Panc1 (cell line): ENCODE measurements around the gene SLC2A4RG. TPM values are rescaled to one million over a fixed set of nuclear protein-coding genes. Genes with fewer than 3 reads are reported as not detected.

Experiments used
- ATAC-seq: fragments of 200-7000 bp; cut with Tn5 transposase; 2 replicates; pipeline ENCODE4 v1.9.1; 2020; ENCODE audit warnings: mild to moderate bottlenecking, moderate library complexity
- BruUV-seq: library from RNA; stranded (reverse); fragments of 400-500 nt; replicated peaks from 2 replicates; lab custom pipeline; 2021; lab: Mats Ljungman, UMichigan
- CTCF ChIA-PET: fragments of 300-600 bp; sonication (Branson Sonifier 250); formaldehyde crosslinking; loops from one replicate; lab custom pipeline; 2022; ENCODE audit warnings: antibody characterized with exemption; lab: Charles Lee
- POLR2A ChIA-PET: fragments of 300-600 bp; sonication (Branson Sonifier 250); formaldehyde crosslinking; loops from one replicate; lab custom pipeline; 2022; ENCODE audit warnings: antibody characterized with exemption; lab: Charles Lee
- DNase-seq: peaks from one replicate; pipeline ENCODE4 v3.0.0-alpha.2; 2010; ENCODE audit warnings: low read depth, low spot score
- H3K27ac ChIP-seq: 2 replicates; pipeline ENCODE4 v1.5.1; 2011; ENCODE audit warnings: mild to moderate bottlenecking, low read length, inconsistent platforms
- H3K27me3 ChIP-seq: fragments of 200-500 bp; sonication (Bioruptor generic); 2 replicates; pipeline ENCODE4 v1.6.0; 2014; ENCODE audit warnings: low read length, inconsistent platforms; ENCODE audit not compliant: control insufficient read depth, insufficient read depth
- H3K36me3 ChIP-seq: fragments of 200-500 bp; sonication (Bioruptor generic); 2 replicates; pipeline ENCODE4 v1.5.1; 2014; ENCODE audit warnings: inconsistent platforms, mild to moderate bottlenecking, low read length, moderate library complexity; ENCODE audit not compliant: control insufficient read depth, insufficient read depth
- H3K4me1 ChIP-seq: 2 replicates; pipeline ENCODE4 v1.5.1; 2011; ENCODE audit warnings: inconsistent platforms, mild to moderate bottlenecking, low read length, moderate library complexity; ENCODE audit not compliant: control insufficient read depth, insufficient read depth
- H3K4me3 ChIP-seq, 2 experiments: 2 replicates each; pipeline ENCODE4 v1.5.1; 2011 to 2012; ENCODE audit warnings: low read depth in 2 of 2, low read length in 2 of 2, mild to moderate bottlenecking in 2 of 2, inconsistent platforms in 1 of 2, moderate library complexity in 1 of 2
- H3K9me3 ChIP-seq: fragments of 200-500 bp; sonication (Bioruptor generic); 2 replicates; pipeline ENCODE4 v1.5.1; 2014; ENCODE audit warnings: low read depth, mild to moderate bottlenecking, inconsistent platforms, low read length, moderate library complexity; ENCODE audit not compliant: control insufficient read depth, insufficient read depth
- CTCF ChIP-seq: fragments of 450-650 bp; IDR thresholded peaks from 2 replicates; pipeline ENCODE4 v1.5.1; 2017; ENCODE audit warnings: mild to moderate bottlenecking
- POLR2AphosphoS5 ChIP-seq: IDR thresholded peaks from 2 replicates; pipeline ENCODE4 v1.6.1; 2012; ENCODE audit warnings: mild to moderate bottlenecking, low read depth, low read length, moderate library complexity
- SIN3A ChIP-seq: IDR thresholded peaks from 2 replicates; pipeline ENCODE4 v1.6.1; 2012; ENCODE audit warnings: low read depth, mild to moderate bottlenecking, low read length, moderate library complexity, borderline replicate concordance; ENCODE audit not compliant: insufficient read depth
- TCF7L2 ChIP-seq: IDR thresholded peaks from 2 replicates; pipeline ENCODE4 v1.6.1; 2011; ENCODE audit warnings: mild to moderate bottlenecking, low read depth, low read length, inconsistent platforms
- in situ Hi-C: cut with HindIII; loops from 2 replicates; pipeline ENCODE4 v1.10.0; 2016; ENCODE audit warnings: low sequenced_read_pairs, low pct_unique_long_range_greater_than_20kb
- intact Hi-C: fragments of 100-400 bp; cut with micrococcal nuclease; formaldehyde crosslinking; loops from one replicate; pipeline ENCODE4 v1.10.0; 2022; ENCODE audit not compliant: unreplicated experiment
- total RNA-seq: library from RNA; stranded (reverse); gene quantifications from one replicate; pipeline ENCODE4 v1.2.1, GENCODE V29; 2021; ENCODE audit not compliant: unreplicated experiment
- TF ChIP-seq, protein P1 (sequence below), 2 experiments: IDR thresholded peaks; 2 replicates each; pipeline ENCODE4 v1.6.1; 2011 to 2012; ENCODE audit warnings: low read depth in 2 of 2, control low read depth in 1 of 2, low read length in 1 of 2, mild to moderate bottlenecking in 1 of 2, moderate library complexity in 1 of 2; ENCODE audit not compliant: insufficient read depth in 1 of 2

The SLC2A4RG gene
- total RNA-seq, 1 experiment from 2014 or later, result 166 TPM

- DNase-seq (no peak), ATAC-seq (no peak)
- ChIA-PET CTCF (no interaction called here), POLR2A (no interaction called here)
- Histone ChIP-seq H3K4me3 (no peak overlapping the region), H3K9me3 (no peaks in the 10 kb centered on the region), H3K27ac (no peak overlapping the region), H3K27me3 (no peaks in the 10 kb centered on the region), H3K4me1 (peaks cover 5% of the 10 kb centered on the region; the same call in 1 of the 2 replicates), H3K36me3 (no peaks in the 10 kb centered on the region)
- in situ Hi-C loops (no loop called here), intact Hi-C loops (no loop called here)
- BruUV-seq, result no TSS peak
- TF ChIP-seq, protein P1, sequence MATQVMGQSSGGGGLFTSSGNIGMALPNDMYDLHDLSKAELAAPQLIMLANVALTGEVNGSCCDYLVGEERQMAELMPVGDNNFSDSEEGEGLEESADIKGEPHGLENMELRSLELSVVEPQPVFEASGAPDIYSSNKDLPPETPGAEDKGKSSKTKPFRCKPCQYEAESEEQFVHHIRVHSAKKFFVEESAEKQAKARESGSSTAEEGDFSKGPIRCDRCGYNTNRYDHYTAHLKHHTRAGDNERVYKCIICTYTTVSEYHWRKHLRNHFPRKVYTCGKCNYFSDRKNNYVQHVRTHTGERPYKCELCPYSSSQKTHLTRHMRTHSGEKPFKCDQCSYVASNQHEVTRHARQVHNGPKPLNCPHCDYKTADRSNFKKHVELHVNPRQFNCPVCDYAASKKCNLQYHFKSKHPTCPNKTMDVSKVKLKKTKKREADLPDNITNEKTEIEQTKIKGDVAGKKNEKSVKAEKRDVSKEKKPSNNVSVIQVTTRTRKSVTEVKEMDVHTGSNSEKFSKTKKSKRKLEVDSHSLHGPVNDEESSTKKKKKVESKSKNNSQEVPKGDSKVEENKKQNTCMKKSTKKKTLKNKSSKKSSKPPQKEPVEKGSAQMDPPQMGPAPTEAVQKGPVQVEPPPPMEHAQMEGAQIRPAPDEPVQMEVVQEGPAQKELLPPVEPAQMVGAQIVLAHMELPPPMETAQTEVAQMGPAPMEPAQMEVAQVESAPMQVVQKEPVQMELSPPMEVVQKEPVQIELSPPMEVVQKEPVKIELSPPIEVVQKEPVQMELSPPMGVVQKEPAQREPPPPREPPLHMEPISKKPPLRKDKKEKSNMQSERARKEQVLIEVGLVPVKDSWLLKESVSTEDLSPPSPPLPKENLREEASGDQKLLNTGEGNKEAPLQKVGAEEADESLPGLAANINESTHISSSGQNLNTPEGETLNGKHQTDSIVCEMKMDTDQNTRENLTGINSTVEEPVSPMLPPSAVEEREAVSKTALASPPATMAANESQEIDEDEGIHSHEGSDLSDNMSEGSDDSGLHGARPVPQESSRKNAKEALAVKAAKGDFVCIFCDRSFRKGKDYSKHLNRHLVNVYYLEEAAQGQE (IDR thresholded peaks at IDR 0.05; ENCODE audit: insufficient read depth in 1 of 2, low read depth in 2 of 2, low read length in 1 of 2), result no peak
- TF ChIP-seq SIN3A, result no peak
- no peak for TF ChIP-seq CTCF
- TF ChIP-seq POLR2AphosphoS5, result no peak
- no peak for TF ChIP-seq TCF7L2
Measured at GRCh38 chr20:63768591-63769515, 29.3 kb downstream of the SLC2A4RG start.

GRCh38 chr20:63769891-63770474 lies 30.4 kb downstream of the SLC2A4RG start:
- CTCF ChIA-PET, result no interaction called here
- Histone ChIP-seq H3K4me3 (no peak overlapping the region), H3K9me3 (no peaks in the 10 kb centered on the region), H3K27me3 (no peaks in the 10 kb centered on the region), H3K27ac (no peak overlapping the region), H3K4me1 (peaks cover 5% of the 10 kb centered on the region; the same call in 1 of the 2 replicates), H3K36me3 (no peaks in the 10 kb centered on the region)
- intact Hi-C loops (no loop called here), in situ Hi-C loops (no loop called here)
- ATAC-seq, result no peak
- BruUV-seq, result no TSS peak
- POLR2A ChIA-PET, result no interaction called here
- TF ChIP-seq, protein P1 (IDR thresholded peaks at IDR 0.05; ENCODE audit: insufficient read depth in 1 of 2, low read depth in 2 of 2, low read length in 1 of 2), result no peak
- TF ChIP-seq SIN3A, result no peak
- no peak for TF ChIP-seq POLR2AphosphoS5
- TF ChIP-seq TCF7L2, result no peak
- TF ChIP-seq CTCF, result no peak
- no peak for DNase-seq
